Activated B cell treated with CpG ODN at 0.5 μM for 24 hours (primary cell): Measurements from ENCODE around the gene GAREM1. TPM values are rescaled to one million over a fixed set of nuclear protein-coding genes. Genes with fewer than 3 reads are reported as not detected.

Source experiments
- ATAC-seq: fragments of 200-7000 bp; cut with Tn5 transposase; one replicate; pipeline ENCODE4 v1.10.0; 2021; ENCODE audit warnings: low read depth, mild to moderate bottlenecking, moderate library complexity
- CTCF ChIA-PET: fragments of 350-600 bp; sonication (Branson Sonifier 250); formaldehyde crosslinking; loops from one replicate; lab custom pipeline; 2021; ENCODE audit warnings: antibody characterized with exemption; lab: Charles Lee
- POLR2A ChIA-PET: fragments of 350-600 bp; sonication (Branson Sonifier 250); formaldehyde crosslinking; loops from one replicate; lab custom pipeline; 2021; ENCODE audit warnings: antibody characterized with exemption; lab: Charles Lee
- DNase-seq: peaks from one replicate; pipeline ENCODE4 v3.0.0; 2022
- H3K27ac Mint-ChIP-seq: one replicate; pipeline ENCODE4 v1.8.0; 2020; ENCODE audit warnings: mixed read lengths
- H3K27me3 Mint-ChIP-seq: one replicate; pipeline ENCODE4 v1.8.0; 2021; ENCODE audit warnings: mixed read lengths
- H3K36me3 Mint-ChIP-seq: one replicate; pipeline ENCODE4 v1.8.0; 2021; ENCODE audit warnings: low read depth, mixed read lengths
- H3K4me1 Mint-ChIP-seq: one replicate; pipeline ENCODE4 v1.8.0; 2021; ENCODE audit warnings: mixed read lengths
- H3K4me3 Mint-ChIP-seq: one replicate; pipeline ENCODE4 v1.8.0; 2020; ENCODE audit warnings: mild to moderate bottlenecking, mixed read lengths
- H3K9me3 Mint-ChIP-seq: one replicate; pipeline ENCODE4 v1.8.0; 2020; ENCODE audit warnings: mixed read lengths
- CTCF ChIP-seq: fragments of 200-600 bp; IDR thresholded peaks from one replicate; pipeline ENCODE4 v1.8.0; 2022; ENCODE audit warnings: antibody characterized with exemption, mild to moderate bottlenecking
- intact Hi-C: fragments of 100-400 bp; cut with micrococcal nuclease; formaldehyde crosslinking; loops from one replicate; pipeline ENCODE4 v1.15.1; 2024
- total RNA-seq: library from RNA; stranded (reverse); gene quantifications from 2 replicates; pipeline ENCODE4 v1.2.3, GENCODE V29; 2022

GAREM1 gene
- total RNA-seq, 1 donor from 2014 or later, result not detected

- no peaks in the 10 kb centered on the region for H3K4me1 Mint-ChIP-seq
- CTCF ChIA-PET, result no interaction called here
- POLR2A ChIA-PET, result no interaction called here
- H3K9me3 Mint-ChIP-seq, result no peaks in the 10 kb centered on the region
- no peaks in the 10 kb centered on the region for H3K36me3 Mint-ChIP-seq
- TF ChIP-seq CTCF, result no peak
- no peak for DNase-seq
- intact Hi-C loops, result no loop called here
- no peak overlapping the region for H3K27ac Mint-ChIP-seq
- no peak for ATAC-seq
- H3K27me3 Mint-ChIP-seq, result no peaks in the 10 kb centered on the region
- H3K4me3 Mint-ChIP-seq, result no peak overlapping the region
These were observed 88.9 kb downstream of the GAREM1 start for GRCh38 chr18:32381761-32382160.

GRCh38 chr18:32380559-32380958 lies 90.1 kb downstream of the GAREM1 start:
- ChIA-PET CTCF (no interaction called here), POLR2A (no interaction called here)
- Mint-ChIP-seq H3K27ac (no peak overlapping the region), H3K27me3 (no peaks in the 10 kb centered on the region), H3K36me3 (no peaks in the 10 kb centered on the region), H3K4me3 (no peak overlapping the region), H3K9me3 (no peaks in the 10 kb centered on the region), H3K4me1 (no peaks in the 10 kb centered on the region)
- no peak for TF ChIP-seq CTCF
- intact Hi-C loops, result no loop called here
- no peak for DNase-seq
- ATAC-seq, result no peak

- H3K4me3 Mint-ChIP-seq, result no peak overlapping the region
- POLR2A ChIA-PET, result no interaction called here
- no peak for ATAC-seq
- no peak overlapping the region for H3K27ac Mint-ChIP-seq
- no peaks in the 10 kb centered on the region for H3K36me3 Mint-ChIP-seq
- no peaks in the 10 kb centered on the region for H3K9me3 Mint-ChIP-seq
- no peaks in the 10 kb centered on the region for H3K27me3 Mint-ChIP-seq
- intact Hi-C loops, result no loop called here
- DNase-seq, result no peak
- H3K4me1 Mint-ChIP-seq, result no peaks in the 10 kb centered on the region
- CTCF ChIA-PET, result no interaction called here
- TF ChIP-seq CTCF, result no peak
These were observed 90.8 kb downstream of the GAREM1 start for GRCh38 chr18:32379891-32380290.

GRCh38 chr18:32378705-32379104 lies 92.0 kb downstream of the GAREM1 start:
- POLR2A ChIA-PET, result no interaction called here
- Mint-ChIP-seq H3K27ac (no peak overlapping the region), H3K27me3 (no peaks in the 10 kb centered on the region), H3K36me3 (no peaks in the 10 kb centered on the region), H3K4me3 (no peak overlapping the region), H3K4me1 (no peaks in the 10 kb centered on the region), H3K9me3 (no peaks in the 10 kb centered on the region)
- TF ChIP-seq CTCF, result no peak
- intact Hi-C loops, result no loop called here
- CTCF ChIA-PET, result no interaction called here
- DNase-seq (no peak), ATAC-seq (no peak)

GRCh38 chr18:32373995-32374394 lies 96.7 kb downstream of the GAREM1 start:
- peaks cover 2% of the 10 kb centered on the region for H3K27me3 Mint-ChIP-seq
- ATAC-seq (no peak), DNase-seq (no peak)
- intact Hi-C loops, result no loop called here
- no peaks in the 10 kb centered on the region for H3K9me3 Mint-ChIP-seq
- no peak overlapping the region for H3K27ac Mint-ChIP-seq
- H3K4me1 Mint-ChIP-seq, result no peaks in the 10 kb centered on the region
- no peaks in the 10 kb centered on the region for H3K36me3 Mint-ChIP-seq
- no peak for TF ChIP-seq CTCF
- ChIA-PET CTCF (no interaction called here), POLR2A (no interaction called here)
- no peak overlapping the region for H3K4me3 Mint-ChIP-seq
